22Rv1 (cell line): ENCODE results near the gene PER2.
A peak's percentile ranks its signal among the peaks of the same experiment; 100 is the strongest.
"Not testable (repeated sequence)": the region's sequence is repeated elsewhere in the genome, so short reads cannot be mapped to it uniquely, and the experiment has no call there.

ENCODE experiments used
- H3K27ac ChIP-seq: fragments of 450-650 bp; 2 replicates; pipeline ENCODE4 v1.5.1; 2017
- ZFX ChIP-seq: fragments of 450-650 bp; IDR thresholded peaks from 2 replicates; pipeline ENCODE4 v1.6.1; 2017; ENCODE audit warnings: antibody characterized with exemption, borderline replicate concordance
- TF ChIP-seq, protein P1 (sequence below): fragments of 450-650 bp; IDR thresholded peaks from 2 replicates; pipeline ENCODE4 v1.5.1; 2017; ENCODE audit warnings: mild to moderate bottlenecking

Gene PER2, protein sequence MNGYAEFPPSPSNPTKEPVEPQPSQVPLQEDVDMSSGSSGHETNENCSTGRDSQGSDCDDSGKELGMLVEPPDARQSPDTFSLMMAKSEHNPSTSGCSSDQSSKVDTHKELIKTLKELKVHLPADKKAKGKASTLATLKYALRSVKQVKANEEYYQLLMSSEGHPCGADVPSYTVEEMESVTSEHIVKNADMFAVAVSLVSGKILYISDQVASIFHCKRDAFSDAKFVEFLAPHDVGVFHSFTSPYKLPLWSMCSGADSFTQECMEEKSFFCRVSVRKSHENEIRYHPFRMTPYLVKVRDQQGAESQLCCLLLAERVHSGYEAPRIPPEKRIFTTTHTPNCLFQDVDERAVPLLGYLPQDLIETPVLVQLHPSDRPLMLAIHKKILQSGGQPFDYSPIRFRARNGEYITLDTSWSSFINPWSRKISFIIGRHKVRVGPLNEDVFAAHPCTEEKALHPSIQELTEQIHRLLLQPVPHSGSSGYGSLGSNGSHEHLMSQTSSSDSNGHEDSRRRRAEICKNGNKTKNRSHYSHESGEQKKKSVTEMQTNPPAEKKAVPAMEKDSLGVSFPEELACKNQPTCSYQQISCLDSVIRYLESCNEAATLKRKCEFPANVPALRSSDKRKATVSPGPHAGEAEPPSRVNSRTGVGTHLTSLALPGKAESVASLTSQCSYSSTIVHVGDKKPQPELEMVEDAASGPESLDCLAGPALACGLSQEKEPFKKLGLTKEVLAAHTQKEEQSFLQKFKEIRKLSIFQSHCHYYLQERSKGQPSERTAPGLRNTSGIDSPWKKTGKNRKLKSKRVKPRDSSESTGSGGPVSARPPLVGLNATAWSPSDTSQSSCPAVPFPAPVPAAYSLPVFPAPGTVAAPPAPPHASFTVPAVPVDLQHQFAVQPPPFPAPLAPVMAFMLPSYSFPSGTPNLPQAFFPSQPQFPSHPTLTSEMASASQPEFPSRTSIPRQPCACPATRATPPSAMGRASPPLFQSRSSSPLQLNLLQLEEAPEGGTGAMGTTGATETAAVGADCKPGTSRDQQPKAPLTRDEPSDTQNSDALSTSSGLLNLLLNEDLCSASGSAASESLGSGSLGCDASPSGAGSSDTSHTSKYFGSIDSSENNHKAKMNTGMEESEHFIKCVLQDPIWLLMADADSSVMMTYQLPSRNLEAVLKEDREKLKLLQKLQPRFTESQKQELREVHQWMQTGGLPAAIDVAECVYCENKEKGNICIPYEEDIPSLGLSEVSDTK (N-terminal part only)

DNA sequence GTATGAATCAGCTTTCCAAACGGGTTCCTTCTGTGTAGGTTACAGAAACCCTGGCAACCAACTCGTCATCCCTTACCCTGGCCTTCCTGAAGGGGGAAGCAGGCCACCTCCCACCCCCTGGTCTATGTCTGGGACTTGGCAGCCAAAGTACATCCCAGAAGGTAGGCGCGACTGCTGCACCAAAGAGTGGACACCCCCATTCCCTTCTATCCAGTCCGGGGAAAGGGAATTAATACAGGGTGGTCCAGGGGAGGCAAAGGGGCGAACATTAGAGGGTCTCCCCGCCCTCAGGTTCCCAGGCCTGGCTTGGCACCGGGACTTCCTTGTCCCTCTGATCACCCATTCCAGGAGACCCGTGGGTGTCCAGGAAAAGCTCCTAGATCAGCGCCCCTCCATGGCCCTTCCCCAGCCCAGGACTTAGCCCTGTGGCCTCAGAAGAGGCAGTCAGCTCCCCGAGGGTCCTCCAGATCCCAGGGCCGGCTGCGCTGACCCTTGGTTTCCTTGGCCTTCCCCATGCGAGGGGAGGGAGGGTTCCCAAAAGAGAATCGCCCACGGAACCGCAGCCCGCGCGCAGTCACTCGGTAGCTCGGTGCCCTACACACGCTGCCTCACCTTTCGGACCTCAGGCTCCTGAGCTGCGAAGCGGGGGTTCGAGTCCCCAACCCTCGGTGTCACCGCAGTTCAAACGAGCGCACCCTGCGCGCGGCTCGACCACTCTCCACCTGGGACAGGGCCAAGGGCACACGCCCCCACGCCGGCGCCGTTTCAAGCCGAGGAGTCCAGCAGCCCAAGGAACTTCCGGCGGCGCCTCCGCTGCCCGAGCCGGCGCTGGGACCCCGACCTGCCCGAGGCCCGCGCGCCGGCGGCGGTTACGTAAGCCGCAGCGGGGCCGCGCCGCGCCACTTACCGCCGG lies at the start of gene PER2:
PER2 (minus strand) TSS at position 874 of the 913 bp plus-strand sequence. CDS start 10,674 bp downstream, outside the sequence.
- TF ChIP-seq, protein P1, sequence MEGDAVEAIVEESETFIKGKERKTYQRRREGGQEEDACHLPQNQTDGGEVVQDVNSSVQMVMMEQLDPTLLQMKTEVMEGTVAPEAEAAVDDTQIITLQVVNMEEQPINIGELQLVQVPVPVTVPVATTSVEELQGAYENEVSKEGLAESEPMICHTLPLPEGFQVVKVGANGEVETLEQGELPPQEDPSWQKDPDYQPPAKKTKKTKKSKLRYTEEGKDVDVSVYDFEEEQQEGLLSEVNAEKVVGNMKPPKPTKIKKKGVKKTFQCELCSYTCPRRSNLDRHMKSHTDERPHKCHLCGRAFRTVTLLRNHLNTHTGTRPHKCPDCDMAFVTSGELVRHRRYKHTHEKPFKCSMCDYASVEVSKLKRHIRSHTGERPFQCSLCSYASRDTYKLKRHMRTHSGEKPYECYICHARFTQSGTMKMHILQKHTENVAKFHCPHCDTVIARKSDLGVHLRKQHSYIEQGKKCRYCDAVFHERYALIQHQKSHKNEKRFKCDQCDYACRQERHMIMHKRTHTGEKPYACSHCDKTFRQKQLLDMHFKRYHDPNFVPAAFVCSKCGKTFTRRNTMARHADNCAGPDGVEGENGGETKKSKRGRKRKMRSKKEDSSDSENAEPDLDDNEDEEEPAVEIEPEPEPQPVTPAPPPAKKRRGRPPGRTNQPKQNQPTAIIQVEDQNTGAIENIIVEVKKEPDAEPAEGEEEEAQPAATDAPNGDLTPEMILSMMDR, result no peak; the same call in 1 of the 2 replicates
- TF ChIP-seq ZFX, result no peak
- peak within 1 kb of the TSS; percentile 98 for H3K27ac ChIP-seq

DNA sequence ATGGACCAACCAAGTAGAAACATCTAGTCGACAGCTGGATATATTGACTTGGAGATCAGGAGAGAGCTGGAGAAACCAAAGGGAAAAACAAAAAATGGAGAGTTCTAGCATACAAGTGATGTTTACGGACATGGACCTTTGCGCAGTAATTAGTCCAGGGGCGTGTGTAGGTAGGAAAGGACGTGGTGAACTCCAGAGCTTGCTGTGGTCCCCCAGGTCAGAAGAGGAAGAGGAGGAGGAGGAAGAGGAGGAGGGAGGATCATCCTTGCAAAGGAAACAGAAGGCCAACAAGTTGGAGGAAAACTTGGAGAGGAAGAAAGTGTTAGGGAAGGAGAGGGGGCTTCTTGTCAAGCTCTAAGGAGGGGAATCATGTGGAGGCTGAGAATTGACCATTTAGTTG lies 49.4 kb upstream of the PER2 start:
- TF ChIP-seq ZFX, result no peak
- TF ChIP-seq, protein P1, result no peak
- no peak overlapping the region for H3K27ac ChIP-seq

DNA sequence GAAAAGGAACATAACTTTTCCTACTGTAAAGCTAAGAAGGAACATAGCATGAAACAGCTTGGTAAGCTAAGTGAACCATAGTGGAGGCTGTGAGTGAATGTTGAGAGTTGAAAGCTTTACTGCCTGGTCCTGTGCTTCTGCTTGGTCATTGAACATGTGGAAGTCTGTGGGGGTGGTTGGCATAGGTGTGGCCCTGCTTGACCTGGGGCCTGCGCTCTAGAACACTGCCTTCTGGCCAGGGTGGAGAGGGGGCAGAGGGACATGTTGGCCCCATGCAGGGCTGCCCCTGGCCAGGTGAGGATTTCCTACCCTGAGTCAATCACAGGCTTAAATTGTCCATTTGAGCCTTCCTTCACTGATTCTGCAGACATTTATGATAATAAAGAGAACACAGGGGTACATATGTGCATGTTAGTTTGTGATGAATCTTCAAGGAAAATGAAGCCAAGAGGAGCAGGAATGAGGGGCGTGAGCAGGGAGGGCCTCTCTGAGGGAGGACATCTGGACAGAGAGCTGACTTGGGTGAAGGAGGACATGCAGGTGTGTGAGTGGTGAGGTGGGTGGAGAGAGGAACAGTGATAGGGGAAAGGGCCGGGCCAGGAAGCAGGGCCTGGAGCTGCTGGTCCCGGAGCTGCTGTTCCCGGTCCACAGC lies 48.5 kb upstream of the PER2 start:
- TF ChIP-seq ZFX, result no peak
- TF ChIP-seq, protein P1, result no peak

GRCh38 chr2:238336151-238336550 lies 47.7 kb upstream of the PER2 start:
- TF ChIP-seq, protein P1, result no peak
- no peak for TF ChIP-seq ZFX
- H3K27ac ChIP-seq, result no peak overlapping the region

More for the DNA sequence above, 48.5 kb upstream of the PER2 start:
- no peak overlapping the region for H3K27ac ChIP-seq

- H3K27ac ChIP-seq, result not testable (repeated sequence)
Measured at GRCh38 chr2:238335591-238335990, 47.2 kb upstream of the PER2 start.

DNA sequence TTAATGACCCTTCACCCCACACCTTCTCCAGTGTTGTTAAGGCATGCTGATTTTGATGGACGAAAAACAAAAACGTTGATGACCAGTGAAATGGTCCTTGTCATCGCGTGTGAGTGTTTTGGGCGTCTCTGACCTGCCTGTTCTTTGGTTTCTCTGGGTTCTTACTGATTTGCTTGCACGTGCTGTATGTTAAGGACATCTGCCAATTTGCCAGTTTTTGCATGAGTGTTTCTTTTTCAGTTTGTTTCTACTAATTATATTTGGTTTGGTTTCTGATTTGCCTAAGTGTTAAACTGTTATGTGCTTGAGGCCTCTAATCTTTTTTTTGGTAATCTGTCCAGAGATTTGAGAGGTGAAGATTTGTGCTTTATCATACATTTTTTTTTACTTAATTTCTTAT lies 46.5 kb upstream of the PER2 start:
- H3K27ac ChIP-seq, result no peak overlapping the region
- TF ChIP-seq, protein P1, result no peak
- TF ChIP-seq ZFX, result no peak
